ENCODE data around the gene EID2.

Gene EID2

DNA sequence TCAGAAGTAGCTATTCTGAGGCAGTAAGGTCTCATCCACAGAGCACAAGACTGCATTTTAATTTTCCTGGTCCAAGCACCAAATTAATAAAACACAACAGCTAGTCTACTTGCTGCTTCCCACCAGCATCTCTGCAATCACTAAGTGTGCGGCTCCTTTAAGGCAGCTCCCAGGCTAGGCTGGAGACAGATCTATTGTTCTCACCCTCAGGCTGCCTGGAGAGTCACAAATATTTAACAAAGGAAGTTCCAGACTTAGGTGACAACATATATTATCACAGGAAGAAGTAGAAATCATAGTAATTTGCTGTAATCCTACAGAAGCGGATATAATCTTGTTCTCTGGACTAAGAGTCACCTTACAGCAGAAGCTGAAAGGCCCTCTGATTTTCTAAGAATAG is 2.2 kb upstream of the EID2 start:
- in situ Hi-C loops (cut with HindIII; ENCODE audit: low sequenced_read_pairs): no loop called here
- TF ChIP-seq, protein P1, sequence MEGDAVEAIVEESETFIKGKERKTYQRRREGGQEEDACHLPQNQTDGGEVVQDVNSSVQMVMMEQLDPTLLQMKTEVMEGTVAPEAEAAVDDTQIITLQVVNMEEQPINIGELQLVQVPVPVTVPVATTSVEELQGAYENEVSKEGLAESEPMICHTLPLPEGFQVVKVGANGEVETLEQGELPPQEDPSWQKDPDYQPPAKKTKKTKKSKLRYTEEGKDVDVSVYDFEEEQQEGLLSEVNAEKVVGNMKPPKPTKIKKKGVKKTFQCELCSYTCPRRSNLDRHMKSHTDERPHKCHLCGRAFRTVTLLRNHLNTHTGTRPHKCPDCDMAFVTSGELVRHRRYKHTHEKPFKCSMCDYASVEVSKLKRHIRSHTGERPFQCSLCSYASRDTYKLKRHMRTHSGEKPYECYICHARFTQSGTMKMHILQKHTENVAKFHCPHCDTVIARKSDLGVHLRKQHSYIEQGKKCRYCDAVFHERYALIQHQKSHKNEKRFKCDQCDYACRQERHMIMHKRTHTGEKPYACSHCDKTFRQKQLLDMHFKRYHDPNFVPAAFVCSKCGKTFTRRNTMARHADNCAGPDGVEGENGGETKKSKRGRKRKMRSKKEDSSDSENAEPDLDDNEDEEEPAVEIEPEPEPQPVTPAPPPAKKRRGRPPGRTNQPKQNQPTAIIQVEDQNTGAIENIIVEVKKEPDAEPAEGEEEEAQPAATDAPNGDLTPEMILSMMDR (IDR thresholded peaks at IDR 0.05; ENCODE audit: low read depth, low read length): no peak
- DNase-seq (ENCODE audit: low read depth, low spot score): no peak
- no peak overlapping the region for H3K4me3 ChIP-seq (ENCODE audit: low read depth, low read length)

DNA sequence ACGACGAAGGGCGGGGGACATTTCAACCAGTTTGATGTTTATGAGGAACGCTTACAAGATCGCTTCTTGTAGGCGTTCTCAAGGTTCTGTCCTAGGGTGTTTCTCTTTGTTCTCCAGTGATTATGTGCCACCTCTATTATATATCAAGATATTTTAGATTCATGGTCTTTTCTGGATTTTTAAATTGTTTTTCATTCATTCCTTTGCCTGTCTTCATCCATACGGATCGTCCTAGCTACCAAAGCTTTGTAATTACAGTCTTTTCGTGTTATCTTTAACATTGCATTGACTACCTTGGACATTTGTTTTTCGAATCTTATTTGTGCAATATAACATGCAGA is 342 bp upstream of the EID2 start:
- DNase-seq (ENCODE audit: low read depth, low spot score): no peak
- in situ Hi-C loops (cut with HindIII; ENCODE audit: low sequenced_read_pairs): no loop called here
- H3K4me3 ChIP-seq (ENCODE audit: low read depth, low read length): no peak overlapping the region
- TF ChIP-seq, protein P1 (IDR thresholded peaks at IDR 0.05; ENCODE audit: low read depth, low read length): no peak

DNA sequence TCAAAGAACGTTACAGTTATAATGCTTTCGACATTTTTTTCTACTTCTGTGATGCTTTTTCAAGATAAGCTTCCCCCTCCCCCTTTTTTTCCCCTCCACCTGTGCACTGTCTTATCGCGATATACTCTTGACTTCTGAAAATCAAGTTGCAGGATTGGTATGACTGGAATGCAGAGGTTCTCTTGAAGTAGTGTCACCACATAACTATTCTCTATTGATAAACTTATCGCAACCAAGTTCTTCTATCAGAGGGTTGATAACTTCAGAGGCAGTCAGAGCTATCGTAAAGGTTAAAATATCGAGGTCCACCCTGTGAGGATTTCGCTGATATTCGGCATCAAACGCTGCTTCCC is 820 bp downstream of the EID2 start:
- TF ChIP-seq, protein P1 (IDR thresholded peaks at IDR 0.05; ENCODE audit: low read depth, low read length): no peak
- peak overlapping the region; percentile 58 for H3K4me3 ChIP-seq (ENCODE audit: low read depth, low read length)
- in situ Hi-C loops (cut with HindIII; ENCODE audit: low sequenced_read_pairs): no loop called here
- DNase-seq (ENCODE audit: low read depth, low spot score): peak; percentile 46

DNA sequence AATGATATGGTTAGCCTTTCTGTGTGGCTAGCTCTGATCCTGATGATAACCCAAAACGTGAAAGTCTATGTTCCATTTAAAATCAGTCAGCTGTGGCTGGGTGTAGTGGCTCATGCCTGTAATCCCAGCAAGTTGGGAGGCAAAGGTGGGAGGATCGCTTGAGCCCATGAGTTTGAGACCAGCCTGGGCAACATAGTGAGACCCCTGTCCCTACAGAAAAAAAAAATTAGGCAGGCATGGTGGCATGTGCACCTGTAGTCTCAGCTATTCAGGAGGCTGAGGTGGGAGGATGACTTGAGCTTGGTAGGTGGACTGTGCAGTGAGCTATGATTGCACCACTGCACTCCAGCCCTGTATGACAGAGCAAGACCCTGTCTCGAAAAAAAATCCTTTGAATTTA is 6.2 kb downstream of the EID2 start:
- TF ChIP-seq, protein P1 (IDR thresholded peaks at IDR 0.05; ENCODE audit: low read depth, low read length): no peak
- H3K4me3 ChIP-seq (ENCODE audit: low read depth, low read length): no peak overlapping the region
- no peak for DNase-seq (ENCODE audit: low read depth, low spot score)
- in situ Hi-C loops (cut with HindIII; ENCODE audit: low sequenced_read_pairs): no loop called here

DNA sequence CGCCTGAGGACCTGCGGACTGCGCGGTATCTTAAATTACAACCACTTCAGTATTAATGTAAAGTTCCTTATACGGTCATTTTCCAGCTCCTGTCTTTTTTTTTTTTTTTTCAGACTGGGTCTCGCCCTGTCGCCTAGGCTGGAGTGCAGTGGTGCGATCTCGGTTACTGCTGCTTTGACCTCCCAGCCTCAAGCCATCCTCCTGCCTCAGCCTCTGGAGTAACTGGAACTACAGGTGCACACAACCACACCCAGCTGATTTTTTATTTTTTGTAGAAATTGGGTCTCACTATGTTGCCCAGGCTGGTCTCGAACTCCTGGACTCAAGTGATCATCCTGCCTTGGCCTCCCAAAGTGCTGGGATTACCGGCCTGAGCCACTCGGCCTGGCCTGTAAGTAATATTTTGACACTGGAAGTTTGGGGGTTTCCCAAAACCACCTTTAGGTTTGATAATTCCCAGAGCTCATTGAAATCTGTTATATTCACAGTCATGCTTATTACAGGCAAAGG is 6.9 kb downstream of the EID2 start:
- DNase-seq (ENCODE audit: low read depth, low spot score): no peak
- TF ChIP-seq, protein P1 (IDR thresholded peaks at IDR 0.05; ENCODE audit: low read depth, low read length): no peak
- in situ Hi-C loops (cut with HindIII; ENCODE audit: low sequenced_read_pairs): no loop called here
- H3K4me3 ChIP-seq (ENCODE audit: low read depth, low read length): no peak overlapping the region

DNA sequence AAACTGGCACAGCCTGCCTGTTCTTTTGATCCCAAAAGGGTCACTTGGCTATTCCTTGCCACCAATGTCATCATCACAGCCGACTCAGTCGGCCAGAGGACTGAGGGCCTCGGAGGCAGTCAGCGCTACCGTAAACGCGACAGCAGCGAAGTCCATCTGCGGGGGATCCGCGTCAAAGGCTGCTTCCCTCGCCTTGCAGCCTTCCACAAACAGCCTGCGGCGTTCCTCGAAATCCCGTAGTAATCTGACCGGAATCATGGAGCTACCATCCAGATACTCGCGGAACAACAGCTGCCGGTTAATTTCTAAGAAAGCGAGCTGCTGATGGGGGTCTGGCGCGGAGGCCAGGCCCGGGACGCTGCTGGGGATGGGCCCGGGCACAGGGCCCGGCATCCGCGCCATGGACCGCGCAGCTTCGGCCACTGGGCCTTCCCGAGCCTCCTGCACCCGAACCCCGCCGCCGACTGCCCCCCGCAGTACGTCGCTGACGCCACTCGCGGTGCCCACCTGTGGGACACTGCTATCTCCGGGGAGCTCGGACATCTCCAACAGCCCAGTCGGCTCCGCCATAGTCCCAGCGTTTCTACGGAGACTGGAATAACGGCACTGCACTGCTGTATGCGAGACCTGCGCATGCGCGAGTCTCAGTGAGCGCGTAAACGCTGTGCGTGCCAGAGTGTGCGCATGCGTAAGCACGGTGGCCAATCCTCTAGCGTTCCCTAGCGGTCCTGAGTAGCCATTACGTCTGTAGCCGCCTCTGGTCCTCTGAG is 7.5 kb downstream of the EID2 start, which contains the start of gene EID2B:
Gene EID2B, minus strand, starts transcription at position 620 of the 770 bp plus-strand sequence. Its CDS starts 50 bp downstream, at position 570.
- in situ Hi-C loops (cut with HindIII; ENCODE audit: low sequenced_read_pairs): no loop called here
- peak; percentile 94 for DNase-seq (ENCODE audit: low read depth, low spot score)
- TF ChIP-seq, protein P1 (IDR thresholded peaks at IDR 0.05; ENCODE audit: low read depth, low read length): peak; percentile 98
- H3K4me3 ChIP-seq (ENCODE audit: low read depth, low read length): peak within 1 kb of the TSS; percentile 75

Measured in astrocyte of the spinal cord (primary cell).